SK-N-SH (cell line): ENCODE results near the gene COLEC12. TPM values are rescaled to one million over a fixed set of nuclear protein-coding genes. Genes with fewer than 3 reads are reported as not detected.
A peak's percentile ranks its signal among the peaks of the same experiment; 100 is the strongest.

Experiments used
- CTCF ChIA-PET: fragments of 300-600, 350-600 bp; formaldehyde crosslinking; extraction: SDS; loops from one replicate; lab custom pipeline; 2021; lab: Yijun Ruan, JAX
- POLR2A ChIA-PET: fragments of 350-600 bp; sonication (Branson Sonifier 250); formaldehyde crosslinking; extraction: SDS; loops from one replicate; lab custom pipeline; 2020; ENCODE audit warnings: antibody characterized with exemption, inconsistent platforms; lab: Yijun Ruan, JAX
- DNase-seq: peaks from one replicate; pipeline ENCODE4 v3.0.0; 2012
- H2AFZ ChIP-seq: fragments of 200-600 bp; sonication (generic); 2 replicates; pipeline ENCODE4 v1.8.1; 2016; ENCODE audit warnings: antibody characterized with exemption, mild to moderate bottlenecking, low read depth
- H3F3A ChIP-seq: fragments of 200-600 bp; sonication (generic); replicated peaks from 2 replicates; pipeline ENCODE3; 2016; ENCODE audit warnings: antibody characterized with exemption, mild to moderate bottlenecking; ENCODE audit not compliant: insufficient read depth
- H3K27ac ChIP-seq, 2 experiments: fragments of 200-500 bp in 1 of 2; fragments of 200-600 bp in 1 of 2; sonication (Bioruptor generic) in 1 of 2; sonication (generic), shearing (Covaris generic) in 1 of 2; 2 replicates each; pipeline versions ENCODE4 v1.5.1 to v1.6.1; 2014 to 2016; ENCODE audit warnings: low read depth in 2 of 2, inconsistent platforms in 1 of 2, low read length in 1 of 2, mild to moderate bottlenecking in 1 of 2, mixed read lengths in 1 of 2
- H3K27me3 ChIP-seq: fragments of 200-600 bp; sonication (generic), shearing (Covaris generic); 2 replicates; pipeline ENCODE4 v1.6.1; 2016; ENCODE audit warnings: mixed run types; ENCODE audit not compliant: insufficient read depth
- H3K36me3 ChIP-seq, 2 experiments: fragments of 200-500 bp in 1 of 2; fragments of 200-600 bp in 1 of 2; sonication (Bioruptor generic) in 1 of 2; sonication (generic) in 1 of 2; replicated peaks in 1 of 2; 2 replicates each; pipeline versions ENCODE3 to v1.5.1; 2014 to 2016; ENCODE audit warnings: low read length in 1 of 2, mild to moderate bottlenecking in 1 of 2; ENCODE audit not compliant: insufficient read depth in 2 of 2, control insufficient read depth in 1 of 2
- H3K4me1 ChIP-seq, 2 experiments: fragments of 200-500 bp in 1 of 2; fragments of 200-600 bp in 1 of 2; sonication (Bioruptor generic) in 1 of 2; sonication (generic), shearing (Covaris generic) in 1 of 2; 2 replicates each; pipeline versions ENCODE4 v1.5.1 to v1.6.1; 2014 to 2016; ENCODE audit warnings: low read depth in 1 of 2, low read length in 1 of 2, mixed run types in 1 of 2; ENCODE audit not compliant: insufficient read depth in 2 of 2, control insufficient read depth in 1 of 2
- H3K4me2 ChIP-seq: fragments of 200-600 bp; sonication (generic), shearing (Covaris generic); 2 replicates; pipeline ENCODE4 v1.6.1; 2017; ENCODE audit warnings: mixed run types
- H3K4me3 ChIP-seq, 2 experiments: fragments of 200-500 bp in 1 of 2; fragments of 200-600 bp in 1 of 2; sonication (Bioruptor generic) in 1 of 2; sonication (generic), shearing (Covaris generic) in 1 of 2; 2 replicates each; pipeline versions ENCODE4 v1.5.1 to v1.8.1; 2014 to 2016; ENCODE audit warnings: low read depth in 2 of 2, inconsistent platforms in 1 of 2, low read length in 1 of 2, mild to moderate bottlenecking in 1 of 2, mixed read lengths in 1 of 2, moderate library complexity in 1 of 2
- H3K79me2 ChIP-seq: fragments of 200-600 bp; sonication (generic); 2 replicates; pipeline ENCODE4 v1.8.1; 2017; ENCODE audit warnings: mild to moderate bottlenecking; ENCODE audit not compliant: insufficient read depth
- H3K9ac ChIP-seq: fragments of 200-600 bp; sonication (generic); 2 replicates; pipeline ENCODE4 v1.6.1; 2017; ENCODE audit warnings: mixed run types
- H3K9me2 ChIP-seq: fragments of 200-600 bp; sonication (generic); 2 replicates; pipeline ENCODE4 v1.6.1; 2017; ENCODE audit warnings: mixed run types
- H3K9me3 ChIP-seq: fragments of 200-600 bp; sonication (generic); 2 replicates; pipeline ENCODE4 v1.6.1; 2017; ENCODE audit warnings: mixed run types, mild to moderate bottlenecking, moderate library complexity
- H4K20me1 ChIP-seq: fragments of 200-600 bp; sonication (generic); 2 replicates; pipeline ENCODE4 v1.6.1; 2017; ENCODE audit warnings: mild to moderate bottlenecking, mixed run types; ENCODE audit not compliant: insufficient read depth
- EZH2phosphoT487 ChIP-seq: fragments of 200-600 bp; sonication (generic); IDR thresholded peaks from 2 replicates; pipeline ENCODE4 v1.6.1; 2017; ENCODE audit warnings: low read depth, mixed run types, mild to moderate bottlenecking, antibody characterized with exemption, moderate library complexity, borderline replicate concordance
- GABPA ChIP-seq: IDR thresholded peaks from 2 replicates; pipeline ENCODE4 v1.4.0; 2012; ENCODE audit warnings: low read depth, mild to moderate bottlenecking
- JUND ChIP-seq: IDR thresholded peaks from 2 replicates; pipeline ENCODE4 v1.4.0; 2012
- NFIC ChIP-seq: IDR thresholded peaks from 2 replicates; pipeline ENCODE4 v1.4.0; 2012; ENCODE audit warnings: borderline replicate concordance
- NRF1 ChIP-seq: IDR thresholded peaks from 2 replicates; pipeline ENCODE4 v1.6.1; 2012; ENCODE audit warnings: low read depth, mild to moderate bottlenecking, low read length
- RCOR1 ChIP-seq: fragments of 150-350 bp; IDR thresholded peaks from 2 replicates; pipeline ENCODE4 v1.6.1; 2017; ENCODE audit warnings: antibody characterized with exemption, low read length
- RXRA ChIP-seq: IDR thresholded peaks from 2 replicates; pipeline ENCODE4 v1.4.0; 2012; ENCODE audit warnings: low read depth, mild to moderate bottlenecking, borderline replicate concordance
- SMC3 ChIP-seq: IDR thresholded peaks from 2 replicates; pipeline ENCODE4 v1.6.1; 2012; ENCODE audit warnings: low read depth, low read length, improper control_type of control experiment
- TAF1 ChIP-seq: IDR thresholded peaks from 2 replicates; pipeline ENCODE4 v1.6.1; 2012; ENCODE audit warnings: low read depth, mild to moderate bottlenecking, low read length, moderate library complexity, borderline replicate concordance
- TCF12 ChIP-seq: IDR thresholded peaks from 2 replicates; pipeline ENCODE4 v1.4.0; 2012
- TEAD4 ChIP-seq: IDR thresholded peaks from 2 replicates; pipeline ENCODE4 v1.4.0; 2012; ENCODE audit warnings: mild to moderate bottlenecking, borderline replicate concordance; ENCODE audit not compliant: insufficient read depth
- USF1 ChIP-seq: IDR thresholded peaks from 2 replicates; pipeline ENCODE4 v1.4.0; 2012; ENCODE audit warnings: low read depth, borderline replicate concordance
- USF2 ChIP-seq: fragments of 150-350 bp; IDR thresholded peaks from 2 replicates; pipeline ENCODE4 v1.6.1; 2017; ENCODE audit warnings: antibody characterized with exemption, low read length, low read depth, borderline replicate concordance
- ZBTB33 ChIP-seq: IDR thresholded peaks from 2 replicates; pipeline ENCODE4 v1.4.0; 2012; ENCODE audit warnings: low read depth, borderline replicate concordance
- WGBS: methylation state at CpG from one replicate; pipeline ENCODE4 v1.1.6; 2017; ENCODE audit warnings: low lambda C conversion rate; 5-methylcytosine and 5-hydroxymethylcytosine counted together
- polyA plus RNA-seq, 3 experiments: library from polyadenylated mRNA; depleted of rRNA; stranded (reverse); fragments of >200 nt; gene quantifications; 2 replicates each; pipeline ENCODE4 v1.2.3, GENCODE V29; 2012
- TF ChIP-seq, protein P1 (sequence below): fragments of 150-350 bp; IDR thresholded peaks from 2 replicates; pipeline ENCODE4 v1.6.1; 2016; ENCODE audit warnings: mild to moderate bottlenecking, low read depth, low read length
- TF ChIP-seq, protein P2 (sequence below): fragments of 200-600 bp; sonication (generic); IDR thresholded peaks from 2 replicates; pipeline ENCODE4 v1.6.1; 2017; ENCODE audit warnings: antibody characterized with exemption, mild to moderate bottlenecking, moderate library complexity
- TF ChIP-seq, protein P3 (sequence below): IDR thresholded peaks from 2 replicates; pipeline ENCODE4 v1.6.1; 2012; ENCODE audit warnings: mild to moderate bottlenecking, low read depth, low read length, moderate library complexity
- TF ChIP-seq, protein P4 (sequence below): IDR thresholded peaks from 2 replicates; pipeline ENCODE4 v1.4.0; 2012; ENCODE audit warnings: low read depth

The COLEC12 gene
- polyA plus RNA-seq, 1 of the 3 experiments (the other 2 are of a cell fraction) = 41.2 TPM

GRCh38 chr18:475202-476031 is 25.1 kb downstream of the COLEC12 start (continued):
- TF ChIP-seq EZH2phosphoT487 (no peak), GABPA (no peak), TCF12 (peak; percentile 85), USF1 (no peak), NFIC (peak; percentile 80)
- TF ChIP-seq, protein P1, sequence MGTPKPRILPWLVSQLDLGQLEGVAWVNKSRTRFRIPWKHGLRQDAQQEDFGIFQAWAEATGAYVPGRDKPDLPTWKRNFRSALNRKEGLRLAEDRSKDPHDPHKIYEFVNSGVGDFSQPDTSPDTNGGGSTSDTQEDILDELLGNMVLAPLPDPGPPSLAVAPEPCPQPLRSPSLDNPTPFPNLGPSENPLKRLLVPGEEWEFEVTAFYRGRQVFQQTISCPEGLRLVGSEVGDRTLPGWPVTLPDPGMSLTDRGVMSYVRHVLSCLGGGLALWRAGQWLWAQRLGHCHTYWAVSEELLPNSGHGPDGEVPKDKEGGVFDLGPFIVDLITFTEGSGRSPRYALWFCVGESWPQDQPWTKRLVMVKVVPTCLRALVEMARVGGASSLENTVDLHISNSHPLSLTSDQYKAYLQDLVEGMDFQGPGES = no peak
- TF ChIP-seq, protein P2, sequence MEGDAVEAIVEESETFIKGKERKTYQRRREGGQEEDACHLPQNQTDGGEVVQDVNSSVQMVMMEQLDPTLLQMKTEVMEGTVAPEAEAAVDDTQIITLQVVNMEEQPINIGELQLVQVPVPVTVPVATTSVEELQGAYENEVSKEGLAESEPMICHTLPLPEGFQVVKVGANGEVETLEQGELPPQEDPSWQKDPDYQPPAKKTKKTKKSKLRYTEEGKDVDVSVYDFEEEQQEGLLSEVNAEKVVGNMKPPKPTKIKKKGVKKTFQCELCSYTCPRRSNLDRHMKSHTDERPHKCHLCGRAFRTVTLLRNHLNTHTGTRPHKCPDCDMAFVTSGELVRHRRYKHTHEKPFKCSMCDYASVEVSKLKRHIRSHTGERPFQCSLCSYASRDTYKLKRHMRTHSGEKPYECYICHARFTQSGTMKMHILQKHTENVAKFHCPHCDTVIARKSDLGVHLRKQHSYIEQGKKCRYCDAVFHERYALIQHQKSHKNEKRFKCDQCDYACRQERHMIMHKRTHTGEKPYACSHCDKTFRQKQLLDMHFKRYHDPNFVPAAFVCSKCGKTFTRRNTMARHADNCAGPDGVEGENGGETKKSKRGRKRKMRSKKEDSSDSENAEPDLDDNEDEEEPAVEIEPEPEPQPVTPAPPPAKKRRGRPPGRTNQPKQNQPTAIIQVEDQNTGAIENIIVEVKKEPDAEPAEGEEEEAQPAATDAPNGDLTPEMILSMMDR = no peak

DNA sequence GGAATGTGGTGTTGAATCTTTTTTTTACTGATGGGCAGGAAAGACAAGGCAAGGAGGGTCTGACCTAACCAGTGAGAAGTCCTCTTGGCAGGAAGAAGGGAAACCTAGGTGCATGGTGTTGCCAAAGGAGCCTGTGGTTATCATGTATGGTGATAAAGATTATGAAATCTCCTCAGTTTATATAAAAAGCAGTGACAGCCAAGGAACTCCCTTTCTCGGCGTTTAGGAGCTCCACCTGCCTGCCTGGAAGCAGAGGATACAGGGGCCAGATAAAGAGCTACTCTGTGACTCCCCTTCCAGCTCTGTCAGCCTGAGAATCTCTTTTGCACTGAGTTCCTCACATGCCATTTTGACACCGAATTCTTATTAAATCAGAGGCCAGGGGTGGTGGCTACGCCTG is 26.1 kb downstream of the COLEC12 start:
- Histone ChIP-seq H3K4me3 (no peak overlapping the region), H3F3A (peaks cover 21% of the 10 kb centered on the region), H3K9me3 (no peaks in the 10 kb centered on the region), H3K36me3 (no peaks in the 10 kb centered on the region), H2AFZ (no peak overlapping the region), H4K20me1 (no peaks in the 10 kb centered on the region), H3K9me2 (no peaks in the 10 kb centered on the region), H3K4me2 (no peak overlapping the region; the same call in 1 of the 2 replicates), H3K4me1 (peaks cover 0 to 35% of the 10 kb centered on the region in 2 experiments; a peak in 3 of 4 replicates), H3K27me3 (no peaks in the 10 kb centered on the region), H3K9ac (no peak overlapping the region), H3K27ac (no peak overlapping the region; a peak in 1 of 4 replicates), H3K79me2 (no peaks in the 10 kb centered on the region)
- no peak for TF ChIP-seq USF2
- TF ChIP-seq NRF1 = no peak
- no peak for TF ChIP-seq TEAD4
- TF ChIP-seq TAF1 = no peak
- no peak for TF ChIP-seq RCOR1
- TF ChIP-seq, protein P3, sequence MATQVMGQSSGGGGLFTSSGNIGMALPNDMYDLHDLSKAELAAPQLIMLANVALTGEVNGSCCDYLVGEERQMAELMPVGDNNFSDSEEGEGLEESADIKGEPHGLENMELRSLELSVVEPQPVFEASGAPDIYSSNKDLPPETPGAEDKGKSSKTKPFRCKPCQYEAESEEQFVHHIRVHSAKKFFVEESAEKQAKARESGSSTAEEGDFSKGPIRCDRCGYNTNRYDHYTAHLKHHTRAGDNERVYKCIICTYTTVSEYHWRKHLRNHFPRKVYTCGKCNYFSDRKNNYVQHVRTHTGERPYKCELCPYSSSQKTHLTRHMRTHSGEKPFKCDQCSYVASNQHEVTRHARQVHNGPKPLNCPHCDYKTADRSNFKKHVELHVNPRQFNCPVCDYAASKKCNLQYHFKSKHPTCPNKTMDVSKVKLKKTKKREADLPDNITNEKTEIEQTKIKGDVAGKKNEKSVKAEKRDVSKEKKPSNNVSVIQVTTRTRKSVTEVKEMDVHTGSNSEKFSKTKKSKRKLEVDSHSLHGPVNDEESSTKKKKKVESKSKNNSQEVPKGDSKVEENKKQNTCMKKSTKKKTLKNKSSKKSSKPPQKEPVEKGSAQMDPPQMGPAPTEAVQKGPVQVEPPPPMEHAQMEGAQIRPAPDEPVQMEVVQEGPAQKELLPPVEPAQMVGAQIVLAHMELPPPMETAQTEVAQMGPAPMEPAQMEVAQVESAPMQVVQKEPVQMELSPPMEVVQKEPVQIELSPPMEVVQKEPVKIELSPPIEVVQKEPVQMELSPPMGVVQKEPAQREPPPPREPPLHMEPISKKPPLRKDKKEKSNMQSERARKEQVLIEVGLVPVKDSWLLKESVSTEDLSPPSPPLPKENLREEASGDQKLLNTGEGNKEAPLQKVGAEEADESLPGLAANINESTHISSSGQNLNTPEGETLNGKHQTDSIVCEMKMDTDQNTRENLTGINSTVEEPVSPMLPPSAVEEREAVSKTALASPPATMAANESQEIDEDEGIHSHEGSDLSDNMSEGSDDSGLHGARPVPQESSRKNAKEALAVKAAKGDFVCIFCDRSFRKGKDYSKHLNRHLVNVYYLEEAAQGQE = no peak
- no peak for TF ChIP-seq SMC3
- TF ChIP-seq, protein P4, sequence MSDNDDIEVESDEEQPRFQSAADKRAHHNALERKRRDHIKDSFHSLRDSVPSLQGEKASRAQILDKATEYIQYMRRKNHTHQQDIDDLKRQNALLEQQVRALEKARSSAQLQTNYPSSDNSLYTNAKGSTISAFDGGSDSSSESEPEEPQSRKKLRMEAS = no peak
- TF ChIP-seq JUND = no peak
- no peak for TF ChIP-seq ZBTB33
- TF ChIP-seq RXRA = no peak
- WGBS = 87% methylated on average over 4 of the region's 4 CpGs
- DNase-seq = no peak
- ChIA-PET CTCF (interaction anchor here (0.9 kb wide), 1 partner anchor 181 kb away, joined by 3 read pairs; no protein-coding TSS in a partner anchor), POLR2A (no interaction called here)
